ENCODE results near the gene AGXT2. TPM values are rescaled to one million over a fixed set of nuclear protein-coding genes. Genes with fewer than 3 reads are reported as not detected.

The AGXT2 gene
- total RNA-seq (not detected), polyA plus RNA-seq (not detected), total RNA-seq (0 reads per million in 6 experiments)

- ATAC-seq (no peak), DNase-seq (no peak)
- peaks cover 11 to 27% (median 17%) of the 10 kb centered on the region in 5 donors for H3K27me3 Mint-ChIP-seq
- no peaks in the 10 kb centered on the region for H3K4me1 Mint-ChIP-seq
- POLR2A ChIA-PET, result no interaction called here
- H3K36me3 Mint-ChIP-seq, result no peaks in the 10 kb centered on the region
- peaks cover 0 to 5% (median 0%) of the 10 kb centered on the region in 9 donors for H3K9me3 Mint-ChIP-seq
- H3K27ac Mint-ChIP-seq, result no peak within 1 kb of the TSS
- H3K4me3 Mint-ChIP-seq, result no peak within 1 kb of the TSS
Measured at GRCh38 chr5:35047785-35048404, at the start of gene AGXT2. TSS of gene AGXT2 (minus strand) at chr5:35047949. CDS start at chr5:35047892, 57 bp downstream.

DNA sequence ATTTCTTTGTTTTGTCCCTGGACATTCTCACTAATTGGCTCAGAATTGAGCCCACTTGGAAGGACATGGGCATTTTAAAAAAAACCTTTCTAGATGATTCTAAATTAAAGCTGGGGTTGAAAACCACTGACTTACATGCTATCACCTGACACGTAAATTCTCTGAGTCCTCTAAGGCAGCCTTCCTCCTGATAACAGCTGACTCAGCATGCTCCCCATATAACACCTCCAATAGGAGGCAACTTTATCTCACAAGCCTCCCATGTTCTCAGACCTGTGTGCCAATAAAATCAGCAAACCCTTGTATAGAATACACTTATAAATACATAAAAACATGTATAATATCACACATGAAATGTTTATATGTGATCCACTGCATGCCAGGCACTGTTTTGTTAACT, 49.2 kb upstream of the AGXT2 start:
- no peak for ATAC-seq
- no peak for DNase-seq
- no peak overlapping the region for H3K4me3 Mint-ChIP-seq
- POLR2A ChIA-PET, result no interaction called here
- H3K4me1 Mint-ChIP-seq, result peaks cover 0 to 10% (median 3%) of the 10 kb centered on the region in 4 donors
- H3K9me3 Mint-ChIP-seq, result peaks cover 0 to 1% (median 0%) of the 10 kb centered on the region in 9 donors
- H3K36me3 Mint-ChIP-seq, result no peaks in the 10 kb centered on the region
- H3K27me3 Mint-ChIP-seq, result peaks cover 2 to 27% (median 11%) of the 10 kb centered on the region in 5 donors
- no peak overlapping the region for H3K27ac Mint-ChIP-seq

GRCh38 chr5:35096216-35096615, 48.5 kb upstream of the AGXT2 start:
- no peak overlapping the region for H3K27ac Mint-ChIP-seq
- POLR2A ChIA-PET, result no interaction called here
- DNase-seq, result no peak
- H3K4me1 Mint-ChIP-seq, result peaks cover 0 to 10% (median 3%) of the 10 kb centered on the region in 4 donors
- H3K9me3 Mint-ChIP-seq, result no peaks in the 10 kb centered on the region
- no peaks in the 10 kb centered on the region for H3K36me3 Mint-ChIP-seq
- ATAC-seq, result no peak
- H3K4me3 Mint-ChIP-seq, result no peak overlapping the region
- H3K27me3 Mint-ChIP-seq, result peaks cover 2 to 23% (median 9%) of the 10 kb centered on the region in 5 donors

DNA sequence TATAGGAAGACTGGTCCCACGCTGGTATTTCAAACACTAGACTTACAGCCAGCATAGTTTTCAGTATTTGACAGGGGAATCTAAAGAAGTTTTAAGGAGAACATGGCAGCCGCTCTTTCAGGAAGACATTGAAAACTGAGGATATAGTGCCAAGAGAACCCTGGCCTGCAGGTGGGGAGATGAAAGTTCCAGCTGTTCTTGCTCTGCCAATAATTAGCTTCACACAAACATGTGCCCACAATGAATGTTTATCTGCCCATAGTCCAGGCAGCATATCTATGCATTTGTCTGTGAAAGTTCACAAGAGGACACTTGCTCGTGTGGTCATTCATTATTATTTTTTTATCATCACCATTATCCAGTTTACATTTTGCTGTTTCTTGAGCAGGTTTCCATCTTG, 47.6 kb upstream of the AGXT2 start:
- H3K27ac Mint-ChIP-seq, result no peak overlapping the region
- peaks cover 0 to 18% (median 9%) of the 10 kb centered on the region in 5 donors for H3K27me3 Mint-ChIP-seq
- ATAC-seq (no peak), DNase-seq (no peak)
- POLR2A ChIA-PET, result no interaction called here
- H3K36me3 Mint-ChIP-seq, result no peaks in the 10 kb centered on the region
- peaks cover 0 to 10% (median 3%) of the 10 kb centered on the region in 4 donors for H3K4me1 Mint-ChIP-seq
- no peak overlapping the region for H3K4me3 Mint-ChIP-seq
- H3K9me3 Mint-ChIP-seq, result no peaks in the 10 kb centered on the region

DNA sequence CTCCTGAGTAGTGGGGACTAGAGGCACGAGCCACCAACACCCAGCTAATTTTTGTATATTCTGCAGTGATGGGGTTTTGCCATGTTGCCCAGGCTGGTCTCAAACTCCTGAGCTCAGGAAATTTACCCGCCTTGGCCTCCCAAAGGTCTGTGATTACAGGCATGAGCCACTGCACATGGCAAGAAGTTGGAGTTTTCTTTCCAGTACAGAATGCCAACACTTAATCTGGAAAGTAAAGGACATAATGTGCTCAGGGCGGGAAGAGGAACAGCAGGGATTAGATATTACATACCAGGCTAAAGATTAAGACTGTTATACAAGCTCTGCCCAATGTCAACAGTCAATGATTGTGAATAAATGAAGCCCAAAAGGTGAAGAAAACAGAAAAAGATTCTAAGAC, 47.2 kb upstream of the AGXT2 start:
- POLR2A ChIA-PET, result no interaction called here
- no peaks in the 10 kb centered on the region for H3K9me3 Mint-ChIP-seq
- H3K27ac Mint-ChIP-seq, result no peak overlapping the region
- DNase-seq (no peak), ATAC-seq (no peak)
- H3K27me3 Mint-ChIP-seq, result peaks cover 0 to 18% (median 9%) of the 10 kb centered on the region in 5 donors
- H3K4me1 Mint-ChIP-seq, result peaks cover 0 to 10% (median 3%) of the 10 kb centered on the region in 4 donors
- H3K36me3 Mint-ChIP-seq, result no peaks in the 10 kb centered on the region
- no peak overlapping the region for H3K4me3 Mint-ChIP-seq

GRCh38 chr5:35092703-35093102, 45.0 kb upstream of the AGXT2 start:
- DNase-seq (no peak), ATAC-seq (no peak)
- Mint-ChIP-seq H3K9me3 (no peaks in the 10 kb centered on the region), H3K27ac (peak overlapping the region in 2 of 10 donors; percentile 3 to 47), H3K4me3 (no peak overlapping the region), H3K36me3 (no peaks in the 10 kb centered on the region), H3K27me3 (peaks cover 0 to 20% (median 8%) of the 10 kb centered on the region in 5 donors), H3K4me1 (peaks cover 0 to 10% (median 3%) of the 10 kb centered on the region in 4 donors)
- POLR2A ChIA-PET, result no interaction called here

- no peaks in the 10 kb centered on the region for H3K9me3 Mint-ChIP-seq
- no peaks in the 10 kb centered on the region for H3K36me3 Mint-ChIP-seq
- POLR2A ChIA-PET, result no interaction called here
- ATAC-seq, result no peak
- H3K27ac Mint-ChIP-seq, result no peak overlapping the region
- H3K4me3 Mint-ChIP-seq, result no peak overlapping the region
- peaks cover 0 to 10% (median 3%) of the 10 kb centered on the region in 4 donors for H3K4me1 Mint-ChIP-seq
- peaks cover 0 to 22% (median 4%) of the 10 kb centered on the region in 5 donors for H3K27me3 Mint-ChIP-seq
- DNase-seq, result no peak
Measured at GRCh38 chr5:35091704-35092103, 44.0 kb upstream of the AGXT2 start.

DNA sequence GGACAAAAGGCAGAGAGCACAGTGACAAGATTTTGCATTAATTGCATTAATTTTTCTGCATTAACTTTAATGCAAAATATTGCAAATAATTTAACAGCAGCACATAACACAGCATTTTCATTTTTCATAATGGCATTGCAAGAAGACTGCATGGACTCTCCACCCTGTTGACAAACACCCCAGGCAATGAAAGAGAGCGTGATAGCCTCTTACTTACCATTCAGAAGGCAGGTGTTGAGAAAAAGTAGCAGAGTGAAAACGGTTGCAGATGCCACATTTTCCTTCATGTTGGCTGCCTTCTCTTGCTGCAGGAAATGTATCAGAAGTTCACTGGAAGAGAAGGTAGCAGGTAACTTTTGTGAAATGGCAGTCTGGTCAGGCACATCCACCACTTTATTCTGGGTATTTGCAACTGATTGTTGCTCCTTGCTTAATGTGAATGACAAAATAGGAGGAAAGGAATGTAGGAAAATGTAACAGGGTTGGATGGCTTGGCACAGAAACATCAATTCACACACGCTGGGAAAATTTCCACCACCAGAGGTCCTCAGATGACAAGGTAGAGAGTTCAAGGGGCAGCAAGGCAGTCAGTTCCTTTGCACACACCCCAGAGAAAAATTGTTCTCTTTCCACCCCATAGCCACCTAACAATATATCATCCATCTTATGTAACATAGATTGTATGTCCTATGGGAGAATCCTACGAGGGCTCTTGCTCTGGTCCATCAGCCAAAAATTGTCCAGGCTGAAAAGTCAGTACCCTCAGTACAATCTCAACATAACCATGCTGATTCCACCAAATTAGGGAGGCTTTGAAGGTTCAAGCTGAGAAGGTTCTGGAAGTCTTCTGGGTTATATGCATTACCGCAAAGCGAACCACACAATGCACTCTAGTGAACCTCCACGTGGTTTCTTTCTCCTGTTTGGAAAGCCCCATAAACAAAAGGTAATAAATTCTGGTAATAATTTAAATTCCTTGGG, 41.9 kb upstream of the AGXT2 start:
- peak in 1 of 2 donors; percentile 29 for ATAC-seq

GRCh38 chr5:35087991-35088390, 40.2 kb upstream of the AGXT2 start:
- no peak for DNase-seq
- Mint-ChIP-seq H3K27ac (no peak overlapping the region), H3K27me3 (peaks cover 6 to 27% (median 9%) of the 10 kb centered on the region in 5 donors), H3K4me3 (no peak overlapping the region), H3K4me1 (peaks cover 0 to 5% (median 3%) of the 10 kb centered on the region in 4 donors), H3K36me3 (no peaks in the 10 kb centered on the region), H3K9me3 (no peaks in the 10 kb centered on the region)
- ATAC-seq, result no peak
- POLR2A ChIA-PET, result no interaction called here

More for the DNA sequence above, 41.9 kb upstream of the AGXT2 start:
- peak; percentile 15 to 72 (median 48) for DNase-seq
- POLR2A ChIA-PET, result interaction anchor here (0.6 kb wide), 2 partner anchors 829 to 836 kb away, joined by 4 read pairs; no protein-coding TSS in a partner anchor
- H3K9me3 Mint-ChIP-seq, result no peaks in the 10 kb centered on the region
- no peaks in the 10 kb centered on the region for H3K36me3 Mint-ChIP-seq
- peaks cover 3 to 27% (median 6%) of the 10 kb centered on the region in 5 donors for H3K27me3 Mint-ChIP-seq
- H3K4me1 Mint-ChIP-seq, result peaks cover 0 to 10% (median 3%) of the 10 kb centered on the region in 4 donors
- no peak overlapping the region for H3K27ac Mint-ChIP-seq
- H3K4me3 Mint-ChIP-seq, result no peak overlapping the region

DNA sequence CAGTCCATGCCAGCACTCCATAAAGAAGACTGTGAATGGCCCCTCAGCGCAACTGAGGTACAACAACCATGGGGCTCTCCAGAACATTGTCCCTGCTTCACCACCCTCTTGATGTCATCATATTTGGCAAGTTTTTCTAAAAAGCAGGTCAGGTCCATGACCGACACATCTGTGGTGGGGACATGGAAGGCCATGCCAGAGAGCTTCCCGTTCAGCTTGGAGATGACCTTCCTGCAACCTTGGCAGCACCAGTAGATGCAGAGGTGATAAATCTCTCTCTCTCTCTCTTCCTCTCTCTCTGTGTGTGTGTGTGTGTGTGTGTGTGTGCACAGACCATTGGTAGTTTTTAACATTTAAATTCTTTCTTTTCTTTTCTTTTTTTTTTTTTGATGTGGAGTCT, 35.4 kb upstream of the AGXT2 start:
- Mint-ChIP-seq H3K27me3 (peaks cover 5 to 20% (median 10%) of the 10 kb centered on the region in 5 donors), H3K36me3 (no peaks in the 10 kb centered on the region), H3K9me3 (peaks cover 0 to 2% (median 0%) of the 10 kb centered on the region in 9 donors), H3K4me1 (no peaks in the 10 kb centered on the region), H3K4me3 (no peak overlapping the region), H3K27ac (no peak overlapping the region)
- POLR2A ChIA-PET, result no interaction called here
- ATAC-seq (no peak), DNase-seq (no peak)

DNA sequence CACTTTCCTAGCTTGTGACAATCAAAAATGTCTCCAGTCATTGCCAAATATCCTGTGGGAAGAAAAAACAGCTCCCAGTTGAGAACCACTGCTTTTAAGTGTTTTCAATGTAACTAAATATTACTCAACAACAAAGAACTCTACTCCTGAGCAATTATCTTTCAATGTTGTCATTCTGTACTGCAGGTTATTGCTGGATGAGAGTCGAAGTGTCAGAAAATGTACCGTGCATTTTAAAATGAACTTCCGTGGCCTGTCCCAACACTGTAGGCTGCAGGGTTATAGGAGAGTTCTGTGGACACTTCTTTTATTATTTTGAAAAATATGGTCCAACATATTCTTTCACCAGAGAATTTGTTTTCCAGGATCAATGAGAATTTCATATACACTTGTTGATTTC, 34.8 kb upstream of the AGXT2 start:
- no peak overlapping the region for H3K27ac Mint-ChIP-seq
- DNase-seq (no peak), ATAC-seq (no peak)
- POLR2A ChIA-PET, result no interaction called here
- peaks cover 0 to 2% (median 0%) of the 10 kb centered on the region in 9 donors for H3K9me3 Mint-ChIP-seq
- no peaks in the 10 kb centered on the region for H3K36me3 Mint-ChIP-seq
- H3K27me3 Mint-ChIP-seq, result peaks cover 6 to 20% (median 10%) of the 10 kb centered on the region in 5 donors
- no peaks in the 10 kb centered on the region for H3K4me1 Mint-ChIP-seq
- no peak overlapping the region for H3K4me3 Mint-ChIP-seq

GRCh38 chr5:35081134-35081533, 33.4 kb upstream of the AGXT2 start:
- peaks cover 0 to 8% (median 5%) of the 10 kb centered on the region in 9 donors for H3K9me3 Mint-ChIP-seq
- H3K27ac Mint-ChIP-seq, result no peak overlapping the region
- ATAC-seq (no peak), DNase-seq (no peak)
- H3K36me3 Mint-ChIP-seq, result peaks cover 0 to 4% (median 2%) of the 10 kb centered on the region in 3 donors
- no peak overlapping the region for H3K4me3 Mint-ChIP-seq
- peaks cover 8 to 16% (median 10%) of the 10 kb centered on the region in 5 donors for H3K27me3 Mint-ChIP-seq
- no peaks in the 10 kb centered on the region for H3K4me1 Mint-ChIP-seq
- POLR2A ChIA-PET, result no interaction called here

GRCh38 chr5:35073160-35073559, 25.4 kb upstream of the AGXT2 start:
- POLR2A ChIA-PET, result no interaction called here
- ATAC-seq (no peak), DNase-seq (no peak)
- Mint-ChIP-seq H3K9me3 (peaks cover 0 to 13% (median 7%) of the 10 kb centered on the region in 9 donors), H3K36me3 (peaks cover 0 to 14% (median 2%) of the 10 kb centered on the region in 3 donors), H3K27ac (no peak overlapping the region), H3K4me1 (no peaks in the 10 kb centered on the region), H3K4me3 (no peak overlapping the region), H3K27me3 (peaks cover 7 to 32% (median 19%) of the 10 kb centered on the region in 5 donors)

Measured in naive thymus-derived CD8-positive, alpha-beta T cell (primary cell).